ENCODE data around the gene ADORA1.

Gene ADORA1

GRCh38 chr1:203143641-203144040 lies 16.1 kb downstream of the ADORA1 start:
- no peak for DNase-seq

- no peak for DNase-seq
These were observed 17.1 kb downstream of the ADORA1 start for GRCh38 chr1:203144661-203145060.

DNA sequence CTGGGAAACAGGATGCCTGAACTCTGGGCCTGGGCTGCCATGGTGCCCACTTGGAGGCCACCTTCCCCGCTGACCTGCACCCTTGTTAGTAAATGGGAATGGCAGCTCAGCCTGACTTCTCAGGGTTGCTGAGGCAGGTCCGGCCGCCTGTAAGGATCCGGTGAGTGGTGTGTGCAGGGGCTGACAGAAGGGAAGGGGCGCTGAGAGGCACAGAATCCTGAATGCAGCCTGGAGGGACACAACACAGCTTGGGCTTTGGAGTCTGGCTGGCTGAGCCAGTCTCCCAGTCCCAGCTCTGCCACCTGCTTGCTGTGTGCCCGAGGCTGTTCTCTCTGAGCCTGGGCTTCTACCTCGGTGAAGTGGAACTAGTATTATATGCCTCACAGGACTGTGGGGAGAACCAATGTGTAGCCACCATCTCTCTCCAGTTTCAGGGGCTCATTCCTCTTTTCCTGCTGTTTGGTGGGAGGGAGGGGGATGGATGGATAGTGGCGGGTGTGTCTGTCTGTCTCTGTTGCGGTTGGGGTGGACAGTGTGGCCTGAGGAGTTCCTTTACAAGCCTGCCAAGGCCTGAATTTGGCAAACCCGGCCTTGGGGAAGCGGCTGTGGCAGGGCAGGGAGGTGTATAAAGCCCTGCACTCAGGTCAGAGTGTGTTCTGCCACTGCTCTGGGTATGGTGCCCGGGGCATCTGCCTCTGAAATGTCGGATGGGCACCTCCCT lies 18.0 kb downstream of the ADORA1 start:
- no peak for DNase-seq

DNA sequence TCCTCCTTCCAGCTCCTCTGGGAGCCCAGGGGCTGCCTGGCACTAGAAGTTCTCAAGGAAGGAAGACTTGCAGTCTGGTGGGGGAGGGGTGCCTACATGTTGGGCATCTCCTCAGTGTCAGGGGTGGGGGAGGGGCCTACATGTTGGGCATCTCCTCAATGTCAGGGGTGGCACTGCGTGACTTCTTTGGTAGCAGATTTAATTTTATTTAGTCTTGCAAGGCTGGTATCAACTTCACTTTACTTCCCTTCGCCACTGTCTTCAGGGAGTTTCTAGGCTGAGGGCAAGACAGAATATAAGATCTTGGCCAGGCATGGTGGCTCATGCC lies 18.5 kb downstream of the ADORA1 start:
- no peak for DNase-seq

- DNase-seq = no peak
These were observed 19.0 kb downstream of the ADORA1 start for GRCh38 chr1:203146537-203146936.

- DNase-seq = no peak
These were observed 19.9 kb downstream of the ADORA1 start for GRCh38 chr1:203147376-203147775.

GRCh38 chr1:203148127-203148526 lies 20.6 kb downstream of the ADORA1 start:
- peak; percentile 32 for DNase-seq

GRCh38 chr1:203148579-203148978 lies 21.1 kb downstream of the ADORA1 start:
- DNase-seq = no peak

- no peak for DNase-seq
These were observed 21.8 kb downstream of the ADORA1 start for GRCh38 chr1:203149188-203149840.

GRCh38 chr1:203150511-203151297 lies 23.2 kb downstream of the ADORA1 start:
- peak; percentile 68 for DNase-seq

GRCh38 chr1:203151362-203152157 lies 24.0 kb downstream of the ADORA1 start:
- DNase-seq = peak; percentile 31

DNA sequence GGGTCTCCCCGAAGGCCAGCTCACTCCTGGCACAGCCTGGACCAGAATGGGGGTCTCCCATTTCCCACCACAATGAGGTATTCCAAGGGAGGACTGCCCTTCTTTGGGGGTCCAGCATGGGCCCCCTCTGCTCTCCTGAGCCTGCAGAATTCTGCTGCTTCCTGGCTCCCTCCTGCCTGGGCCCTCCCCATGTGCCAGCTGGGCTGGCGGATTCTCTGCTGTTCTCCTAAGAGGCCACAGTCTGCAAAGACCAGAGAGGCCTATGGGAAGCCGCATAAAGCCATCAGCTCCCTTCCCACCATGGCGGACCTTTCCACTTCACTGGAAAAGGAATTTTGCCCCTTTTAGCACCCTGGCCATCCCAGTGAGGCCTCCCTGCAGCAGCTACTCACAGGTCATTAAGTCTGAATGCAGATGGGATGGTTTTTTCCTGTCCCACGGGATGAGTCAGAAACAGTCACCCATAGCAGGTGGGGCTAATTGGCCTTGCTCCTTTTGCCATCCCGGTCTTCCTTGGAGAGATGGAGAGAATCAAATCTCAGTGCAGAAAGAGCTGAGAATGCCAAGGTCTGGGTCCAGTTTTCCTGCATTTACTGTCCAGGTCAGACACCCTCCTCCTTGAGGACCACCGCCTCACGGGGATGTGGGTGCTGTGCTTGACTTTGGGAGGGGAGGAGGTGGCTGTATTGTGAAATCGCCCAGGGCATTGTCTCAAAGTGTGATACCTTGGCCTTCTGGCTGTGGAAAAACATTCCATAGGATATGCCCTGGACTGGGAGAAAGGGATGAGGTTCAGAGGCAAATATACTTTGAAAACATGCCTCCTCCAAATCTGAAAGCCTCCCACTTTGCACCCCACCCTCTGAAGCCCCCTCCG lies 24.9 kb downstream of the ADORA1 start:
- DNase-seq = peak; percentile 41

DNA sequence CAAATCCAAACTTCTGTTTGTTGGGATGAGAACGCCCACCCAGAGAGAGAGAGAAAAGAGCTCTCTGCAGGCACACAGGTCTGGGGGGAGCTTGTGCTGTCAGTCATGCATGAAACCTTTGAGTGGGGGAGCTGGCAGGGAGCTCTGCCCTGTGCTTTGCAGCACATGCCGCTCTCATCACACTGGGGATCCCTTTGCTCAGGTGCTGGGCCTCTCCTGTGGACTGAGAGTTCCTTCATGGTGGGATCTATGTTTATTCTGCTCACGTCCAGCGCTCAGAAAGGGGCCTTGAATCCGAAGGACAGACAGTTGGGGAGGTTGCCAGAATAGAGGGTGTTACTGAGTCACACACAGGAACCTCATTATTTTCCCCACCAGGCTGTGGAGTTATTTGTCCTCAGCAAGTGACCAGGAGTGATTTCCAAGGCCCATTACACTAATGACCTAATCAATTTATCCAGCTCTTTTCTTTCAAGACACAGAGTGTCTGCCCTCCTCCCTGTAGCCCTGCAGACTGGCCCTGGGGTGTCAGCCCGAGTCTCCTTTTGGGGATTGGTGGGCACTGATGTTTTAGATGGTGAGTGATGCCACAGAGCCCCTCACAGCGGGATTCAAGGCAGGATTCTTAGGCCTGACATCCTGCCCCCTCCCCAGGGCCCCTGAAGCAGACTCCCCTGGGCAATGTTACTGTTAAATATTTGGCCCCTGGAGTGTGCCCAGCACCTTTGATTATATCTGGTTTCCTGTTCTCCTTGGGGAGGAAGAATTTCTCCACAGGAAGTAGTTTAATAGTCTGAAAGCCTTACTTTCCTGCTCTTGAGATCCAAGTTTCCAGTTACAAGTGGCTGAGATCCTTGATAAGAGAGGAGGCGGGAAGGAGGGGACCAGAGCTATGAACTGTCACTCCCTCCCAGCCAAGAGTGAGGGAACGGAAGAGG lies 25.8 kb downstream of the ADORA1 start:
- peak; percentile 40 for DNase-seq

GRCh38 chr1:203153989-203154821 lies 26.7 kb downstream of the ADORA1 start:
- no peak for DNase-seq

- DNase-seq = no peak
These were observed 28.8 kb downstream of the ADORA1 start for GRCh38 chr1:203156280-203156679.

- no peak for DNase-seq
These were observed 30.9 kb downstream of the ADORA1 start for GRCh38 chr1:203158423-203158822.

DNA sequence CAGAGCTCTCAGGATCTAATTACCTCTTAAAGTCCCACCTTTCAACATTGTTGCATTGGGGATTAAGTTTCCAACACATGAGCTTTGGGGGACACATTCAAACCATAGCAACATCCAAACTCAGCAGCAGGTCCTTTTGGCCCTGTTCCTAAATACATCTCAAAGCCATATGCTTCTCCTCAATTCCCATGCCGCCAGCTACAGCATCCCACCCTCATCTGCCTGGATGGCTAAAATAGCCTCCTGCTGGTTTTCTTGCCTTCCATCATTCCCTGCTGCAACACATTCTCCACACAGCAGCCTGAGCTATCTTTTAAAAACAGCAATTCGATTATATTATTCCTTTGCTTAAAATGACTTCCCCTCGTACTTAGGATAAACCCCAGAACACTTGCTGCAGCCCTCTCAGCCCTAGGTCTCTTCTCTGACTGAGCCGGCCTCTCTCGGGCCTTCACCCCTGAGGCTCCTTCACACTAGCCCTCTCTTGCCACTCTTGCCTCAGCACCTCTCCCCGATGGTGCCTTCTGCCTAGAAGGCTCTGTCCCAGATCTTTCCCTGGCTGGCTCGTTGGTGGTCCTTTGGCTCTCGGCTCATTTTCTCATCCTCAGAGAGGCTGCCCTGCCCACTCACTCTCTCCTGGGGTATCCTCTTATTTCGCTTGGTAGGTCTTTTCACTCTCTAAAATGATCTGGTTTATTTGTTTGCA lies 31.6 kb downstream of the ADORA1 start:
- peak; percentile 98 for DNase-seq

GRCh38 chr1:203159844-203160243 lies 32.3 kb downstream of the ADORA1 start:
- peak; percentile 43 for DNase-seq

GRCh38 chr1:203161175-203161574 lies 33.6 kb downstream of the ADORA1 start:
- DNase-seq = no peak

Measured in NCI-H2171 treated with DMSO at 0.1 percent for 48 hours (cell line).